ENCODE measurements around the gene CHST15. TPM values are rescaled to one million over a fixed set of nuclear protein-coding genes. Genes with fewer than 3 reads are reported as not detected.
A peak's percentile ranks its signal among the peaks of the same experiment; 100 is the strongest.

Gene CHST15
- total and polyA plus RNA-seq, 2 of the 8 experiments (the other 6 are each of a cell fraction or from before 2014, with no cell fraction given), result 8.8 to 9.1 TPM

DNA sequence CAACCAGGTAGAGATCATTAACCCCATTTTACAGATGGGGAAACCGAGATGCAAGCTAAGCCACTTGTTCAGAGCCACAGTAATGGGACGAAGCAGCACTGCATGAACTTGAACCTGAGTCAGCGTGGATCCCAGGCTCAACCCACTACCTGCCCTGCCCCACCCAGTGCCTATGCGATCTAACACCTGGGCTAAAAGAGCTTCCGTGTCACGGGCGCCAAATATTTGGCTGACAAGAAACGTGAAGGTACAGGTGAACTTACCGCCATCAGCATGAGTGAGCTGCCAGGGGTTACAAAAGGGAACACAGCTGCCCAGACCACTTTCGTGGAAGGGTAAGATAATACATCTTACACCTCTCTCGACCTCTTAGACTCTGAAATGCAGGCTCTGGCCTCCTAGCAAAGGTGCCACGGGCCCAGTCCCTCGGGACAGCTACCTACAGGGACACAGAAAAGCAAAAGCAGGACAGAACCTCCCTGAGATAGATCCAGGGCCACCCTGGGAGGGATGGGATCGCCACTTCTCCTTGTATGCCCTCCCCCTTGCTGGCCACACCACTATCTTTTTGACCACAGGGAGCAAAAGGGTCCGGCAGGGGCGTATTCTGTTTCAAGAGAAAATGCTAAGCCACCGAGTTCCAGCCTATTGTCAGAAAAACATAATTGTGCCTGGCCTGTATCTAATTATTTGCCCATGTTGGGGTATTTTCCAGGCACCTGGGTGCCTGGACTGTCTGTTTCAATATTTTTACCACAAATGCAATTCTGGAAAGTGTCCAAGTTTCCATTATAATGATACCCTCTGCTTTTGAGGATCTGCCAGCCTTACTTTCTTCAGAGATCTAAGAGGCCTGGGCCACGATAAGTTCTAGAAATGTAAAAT lies 6.4 kb downstream of the CHST15 start:
- Histone ChIP-seq H3K4ac (replicated peaks; ENCODE audit: insufficient read length, low read depth, low read length) (no peak overlapping the region), H3K4me2 (ENCODE audit: insufficient read depth in 1 of 2, low read depth in 2 of 2, low read length in 2 of 2) (no peak overlapping the region), H2AK5ac (ENCODE audit: low read depth, low read length) (0 out of 2 replicates have a peak overlapping the region, but pooled peaks have one; percentile 0), H3K27ac (ENCODE audit: low read depth, low read length) (no peak overlapping the region), H3K4me1 (replicated peaks in 1 of 4; ENCODE audit: control insufficient read depth in 3 of 4, insufficient read depth in 4 of 4, low read length in 3 of 4) (peaks cover 0 to 3% (median 2%) of the 10 kb centered on the region in 4 experiments; a peak in 4 of 7 replicates), H4K91ac (replicated peaks; ENCODE audit: insufficient read length, low read length) (no peak overlapping the region), H4K20me1 (replicated peaks in 1 of 2; ENCODE audit: control insufficient read depth in 1 of 2, insufficient read depth in 2 of 2, low read length in 2 of 2) (peaks cover 3 to 13% of the 10 kb centered on the region in 2 experiments), H3K56ac (replicated peaks; ENCODE audit: insufficient read length, low read depth, low read length) (no peak overlapping the region), H3K14ac (ENCODE audit: insufficient read length) (no peak overlapping the region), H3K36me3 (ENCODE audit: control insufficient read depth in 2 of 4, insufficient read depth in 4 of 4, low read length in 3 of 4) (no peaks in the 10 kb centered on the region), H4K8ac (ENCODE audit: extremely low read depth, insufficient read depth, low read length) (no peak overlapping the region), H2BK120ac (replicated peaks; ENCODE audit: low read depth, low read length) (no peak overlapping the region), H3K79me2 (ENCODE audit: control insufficient read depth in 1 of 2, insufficient read depth in 2 of 2, low read length in 2 of 2) (peaks cover 0 to 13% of the 10 kb centered on the region in 2 experiments; a peak in 2 of 4 replicates), H2AFZ (ENCODE audit: low read length) (no peak overlapping the region), H4K5ac (ENCODE audit: insufficient read length, low read depth, low read length) (no peak overlapping the region), H3K79me1 (ENCODE audit: low read depth, low read length) (0 out of 2 replicates have a peak, but pooled peaks cover 2% of the 10 kb centered on the region), H3K27me3 (replicated peaks in 1 of 4; ENCODE audit: control insufficient read depth in 3 of 4, extremely low read depth in 1 of 4, insufficient read depth in 3 of 4, low read length in 3 of 4) (peaks cover 4 to 27% (median 21%) of the 10 kb centered on the region in 4 experiments; a peak in 6 of 7 replicates), H2BK15ac (ENCODE audit: low read length) (no peak overlapping the region), H3K9me3 (ENCODE audit: insufficient read depth in 2 of 2, low read depth in 1 of 2, low read length in 1 of 2) (no peaks in the 10 kb centered on the region), H2BK12ac (ENCODE audit: low read depth, low read length) (no peak overlapping the region), H3K23ac (ENCODE audit: insufficient read length) (no peak overlapping the region), H3K18ac (ENCODE audit: extremely low read depth, low read length) (no peak overlapping the region), H3K4me3 (ENCODE audit: extremely low read depth in 1 of 4, insufficient read depth in 2 of 4, low read depth in 3 of 4, low read length in 4 of 4) (no peak overlapping the region), H3K23me2 (ENCODE audit: low read depth, low read length) (peaks cover 7% of the 10 kb centered on the region; the same call in 1 of the 2 replicates), H2BK5ac (ENCODE audit: low read depth, low read length) (no peak overlapping the region), H3K9ac (replicated peaks in 1 of 4; ENCODE audit: extremely low read depth in 1 of 4, low read depth in 3 of 4, low read length in 3 of 4) (no peak overlapping the region), H2BK20ac (ENCODE audit: low read length) (no peak overlapping the region)
- POLR2A ChIA-PET (ENCODE audit: partially characterized antibody), result interaction anchor here (1.1 kb wide), 1 partner anchor 10 kb away, joined by 4 read pairs; no protein-coding TSS in a partner anchor
- FAIRE-seq, result no peak
- CTCF ChIA-PET (ENCODE audit: partially characterized antibody), result interaction anchor here (0.6 to 2.1 kb wide), 4 partner anchors 8 to 106 kb away, joined by 3 to 13 read pairs (median 5); no protein-coding TSS in a partner anchor
- 91% methylated on average over 18 of the region's 18 CpGs; no CpG with 5 or more reads in 1 of the 2 experiments for WGBS, 2 experiments (ENCODE audit: extremely low coverage in 1 of 2, insufficient coverage in 1 of 2, insufficient read length in 1 of 2, insufficient replicate concordance in 2 of 2, low coverage in 1 of 2, low lambda C conversion rate in 2 of 2, missing lambda C conversion rate in 1 of 2)
- DNase-seq (ENCODE audit: low read depth in 1 of 2, low spot score in 2 of 2), result no peak
- TF ChIP-seq, protein P1, sequence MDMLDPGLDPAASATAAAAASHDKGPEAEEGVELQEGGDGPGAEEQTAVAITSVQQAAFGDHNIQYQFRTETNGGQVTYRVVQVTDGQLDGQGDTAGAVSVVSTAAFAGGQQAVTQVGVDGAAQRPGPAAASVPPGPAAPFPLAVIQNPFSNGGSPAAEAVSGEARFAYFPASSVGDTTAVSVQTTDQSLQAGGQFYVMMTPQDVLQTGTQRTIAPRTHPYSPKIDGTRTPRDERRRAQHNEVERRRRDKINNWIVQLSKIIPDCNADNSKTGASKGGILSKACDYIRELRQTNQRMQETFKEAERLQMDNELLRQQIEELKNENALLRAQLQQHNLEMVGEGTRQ (IDR thresholded peaks at IDR 0.05; ENCODE audit: low read length), result no peak
- TF ChIP-seq EZH2 (IDR thresholded peaks at IDR 0.05; ENCODE audit: low read depth, low read length, severe bottlenecking) (no peak), CHD1 (IDR thresholded peaks at IDR 0.05; ENCODE audit: low read depth, low read length) (no peak), CBX8 (IDR thresholded peaks at IDR 0.05; ENCODE audit: borderline replicate concordance, low read depth, low read length) (no peak), RXRA (IDR thresholded peaks at IDR 0.05; ENCODE audit: insufficient read depth, low read depth, low read length) (no peak), TCF12 (IDR thresholded peaks at IDR 0.05; ENCODE audit: low read depth, low read length) (no peak), SIRT6 (IDR thresholded peaks at IDR 0.05; ENCODE audit: low read length) (no peak), GABPA (IDR thresholded peaks at IDR 0.05; ENCODE audit: borderline replicate concordance, insufficient read depth, low read length) (no peak), SP2 (IDR thresholded peaks at IDR 0.05; ENCODE audit: low read length) (no peak), NANOG (IDR thresholded peaks at IDR 0.05; ENCODE audit: insufficient read depth, low read depth, low read length, poor library complexity, severe bottlenecking) (no peak)
